Measurements from ENCODE around the gene EBF3.
"Not testable (repeated sequence)": the region's sequence is repeated elsewhere in the genome, so short reads cannot be mapped to it uniquely, and the experiment has no call there.

EBF3 gene

DNA sequence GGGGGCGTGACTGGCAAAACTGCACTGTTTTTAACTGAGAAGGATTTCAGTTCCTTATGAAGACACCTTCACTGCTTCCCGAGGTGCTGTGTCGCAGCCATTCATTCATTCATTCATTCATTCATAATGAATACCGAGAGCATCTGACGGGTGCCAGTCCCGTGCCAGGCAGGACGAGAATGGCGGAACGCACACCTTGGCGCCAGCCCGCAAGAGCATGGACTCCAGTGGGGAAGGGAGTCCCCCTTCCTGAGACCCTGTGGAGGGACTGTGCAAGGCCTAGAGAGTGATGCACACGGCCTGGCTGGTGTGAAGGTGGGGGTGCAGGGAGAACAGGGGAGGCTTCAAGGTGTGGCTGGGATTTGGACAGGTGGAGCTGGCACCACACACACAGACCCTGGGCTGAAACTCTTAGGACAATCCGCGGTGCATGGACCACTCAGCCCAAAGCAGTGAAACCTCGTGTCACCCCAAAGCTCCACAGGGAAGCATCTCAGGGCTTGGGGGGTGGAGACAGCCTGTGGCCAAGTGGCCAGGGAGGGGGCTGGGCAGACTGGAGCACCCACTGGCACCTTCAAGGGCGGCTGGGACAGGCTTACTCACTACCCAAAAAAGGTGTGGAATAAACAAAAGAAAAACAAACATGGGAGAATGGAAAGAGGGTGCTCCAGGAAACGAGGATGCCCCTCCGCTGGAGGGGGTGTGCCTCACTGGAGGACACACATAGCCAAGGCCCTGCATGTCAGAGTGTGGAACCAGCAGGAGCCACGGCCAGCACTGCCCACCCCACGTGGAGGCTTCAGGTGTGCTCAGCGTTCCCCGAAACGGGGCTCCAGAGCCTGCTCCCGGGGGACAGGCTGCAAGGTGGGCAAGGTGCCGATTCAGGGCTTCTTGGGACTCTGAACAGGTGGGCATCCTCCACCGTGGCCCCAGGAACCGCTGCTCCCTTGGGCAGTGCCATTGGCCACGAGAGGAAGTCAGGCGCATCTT is 37.7 kb downstream of the EBF3 start:
- DNase-seq: no peak

DNA sequence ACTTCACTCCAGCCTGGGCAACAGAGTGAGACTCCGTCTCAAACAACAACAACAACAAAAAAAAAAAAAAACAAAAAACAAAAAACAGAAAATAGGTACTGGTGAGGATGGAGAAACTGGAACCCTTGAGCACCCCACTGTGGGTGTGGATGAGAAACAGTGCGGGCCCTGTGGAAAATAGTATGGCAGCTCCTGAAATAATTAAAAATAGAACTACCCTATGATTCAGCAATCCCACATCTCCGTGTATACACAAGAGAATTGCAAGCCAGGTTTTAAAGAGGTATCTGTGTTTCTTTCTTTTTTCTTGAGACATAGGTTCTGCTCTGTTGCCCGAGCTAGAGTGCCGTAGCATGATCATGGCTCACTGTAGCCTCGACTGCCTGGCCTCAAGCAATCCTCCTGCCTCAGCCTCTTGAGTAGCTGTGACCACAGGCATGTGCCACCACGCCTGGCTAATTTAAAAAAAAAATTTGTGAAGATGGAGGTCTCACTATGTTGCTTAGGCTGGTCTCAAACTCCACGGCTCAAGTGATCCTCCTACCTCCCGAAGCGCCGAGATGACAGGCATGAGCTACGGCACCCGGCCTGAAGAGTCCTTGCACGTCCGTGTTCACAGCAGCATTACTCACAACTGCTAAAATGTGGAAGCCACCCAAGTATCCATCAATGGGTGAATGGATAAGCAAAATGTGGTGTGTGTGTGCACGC is 39.5 kb downstream of the EBF3 start:
- no peak for DNase-seq

DNA sequence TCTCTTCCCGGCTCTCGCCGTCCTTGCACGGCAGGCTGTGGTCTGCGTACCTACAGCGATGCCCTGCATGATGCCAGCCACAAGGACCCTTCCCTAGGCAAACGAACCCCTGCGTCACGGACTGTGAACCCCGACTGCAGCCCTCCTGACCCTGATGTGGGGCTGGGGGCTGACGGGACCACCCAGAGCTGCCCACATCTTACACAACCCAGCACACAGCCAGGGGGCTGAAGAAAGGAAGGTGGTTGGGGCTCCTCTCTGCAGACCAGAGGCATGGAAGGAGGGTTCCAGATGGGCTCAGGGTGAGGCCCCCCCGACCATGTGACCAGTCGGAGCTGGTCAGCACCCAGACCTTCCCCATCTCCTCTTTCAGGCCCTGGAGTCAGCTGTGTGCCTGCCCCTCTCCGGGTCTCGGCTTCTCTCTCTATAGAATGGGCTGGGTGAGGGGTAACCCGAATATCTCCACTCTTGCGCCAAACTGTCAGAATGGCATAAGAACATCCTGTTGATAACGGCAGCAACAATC is 41.4 kb downstream of the EBF3 start:
- no peak for DNase-seq

DNA sequence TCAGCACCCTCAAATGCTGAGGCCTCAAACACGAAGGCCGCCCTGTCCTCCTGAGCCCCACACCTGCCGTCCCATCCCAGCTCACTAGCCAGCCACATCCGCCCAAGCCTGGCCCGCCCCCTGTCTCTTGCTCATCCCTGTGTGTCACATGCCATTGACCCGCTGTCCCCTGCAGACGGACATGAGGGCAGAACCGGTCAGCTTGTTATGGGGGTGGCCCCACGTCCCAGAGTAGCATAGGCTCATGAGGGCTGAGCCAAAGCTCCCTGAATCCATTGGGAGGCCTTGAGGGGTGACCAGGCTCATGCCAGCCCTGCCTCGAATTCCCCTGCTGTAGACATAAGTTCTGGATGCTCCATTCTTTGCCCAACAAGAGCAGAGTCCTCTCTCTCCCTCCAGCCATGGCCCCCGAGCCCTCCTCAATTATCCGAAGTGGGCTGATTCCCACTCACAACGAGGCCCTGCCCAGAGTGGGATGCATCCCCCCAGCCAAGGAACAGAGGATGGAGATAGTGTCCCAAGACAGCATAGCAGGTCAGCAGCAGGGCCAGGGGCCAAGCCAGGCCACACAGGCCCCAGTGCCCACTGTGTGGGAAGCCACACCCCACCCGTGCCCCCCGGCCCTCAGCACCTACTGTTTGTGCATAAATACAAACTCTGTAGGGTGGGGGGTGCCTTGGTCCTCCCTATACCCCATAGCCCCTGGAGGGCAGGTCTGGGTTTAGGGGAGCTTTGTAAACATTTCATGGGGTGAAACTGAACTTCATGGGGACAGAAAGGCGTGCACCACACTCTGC is 42.1 kb downstream of the EBF3 start:
- DNase-seq: no peak

DNA sequence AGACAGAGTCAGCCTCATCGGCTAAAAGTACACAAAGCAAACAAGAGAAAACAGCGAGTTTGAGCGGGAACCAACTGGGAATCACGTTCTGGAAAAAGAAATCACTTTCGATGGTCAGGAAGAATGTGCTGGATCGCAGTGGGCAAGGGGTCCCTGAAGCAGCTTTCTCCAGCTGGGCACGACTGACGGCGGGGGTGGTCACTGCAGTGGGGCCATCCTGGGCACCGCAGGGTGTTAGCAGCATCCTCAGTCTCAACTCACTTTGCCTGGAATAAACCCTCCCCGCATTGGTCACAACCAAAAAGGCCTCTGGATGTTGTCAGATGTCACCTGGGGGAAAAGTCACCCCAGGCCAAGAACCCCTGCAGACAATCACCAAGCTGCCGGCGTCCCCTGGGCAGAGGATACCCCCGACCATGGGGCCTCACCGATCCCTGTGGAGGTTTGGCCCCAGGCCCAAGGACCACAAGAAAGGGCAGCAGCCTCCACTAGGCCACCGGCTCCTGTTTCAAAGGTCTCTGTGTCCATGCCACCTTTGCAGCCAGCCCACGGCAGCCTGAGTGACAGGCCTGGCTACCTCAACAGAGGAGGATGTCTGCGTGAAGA is 42.9 kb downstream of the EBF3 start:
- no peak for DNase-seq

DNA sequence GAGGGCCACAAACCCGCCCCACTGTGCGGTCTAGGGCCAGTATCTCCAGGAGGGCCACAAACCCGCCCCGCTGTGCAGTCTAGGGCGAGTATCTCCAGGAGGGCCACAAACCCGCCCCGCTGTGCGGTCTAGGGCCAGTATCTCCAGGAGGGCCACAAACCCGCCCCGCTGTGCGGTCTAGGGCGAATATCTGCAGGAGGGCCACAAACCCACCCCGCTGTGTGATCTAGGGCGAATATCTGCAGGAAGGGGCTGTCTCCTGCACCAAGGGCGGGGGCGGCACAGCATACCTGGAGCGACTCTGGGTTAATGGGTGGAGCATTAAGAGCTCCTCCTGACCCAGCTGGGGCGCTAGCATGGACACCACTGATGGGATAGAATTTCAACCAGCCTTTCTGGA is 43.9 kb downstream of the EBF3 start:
- DNase-seq: not testable (repeated sequence)

DNA sequence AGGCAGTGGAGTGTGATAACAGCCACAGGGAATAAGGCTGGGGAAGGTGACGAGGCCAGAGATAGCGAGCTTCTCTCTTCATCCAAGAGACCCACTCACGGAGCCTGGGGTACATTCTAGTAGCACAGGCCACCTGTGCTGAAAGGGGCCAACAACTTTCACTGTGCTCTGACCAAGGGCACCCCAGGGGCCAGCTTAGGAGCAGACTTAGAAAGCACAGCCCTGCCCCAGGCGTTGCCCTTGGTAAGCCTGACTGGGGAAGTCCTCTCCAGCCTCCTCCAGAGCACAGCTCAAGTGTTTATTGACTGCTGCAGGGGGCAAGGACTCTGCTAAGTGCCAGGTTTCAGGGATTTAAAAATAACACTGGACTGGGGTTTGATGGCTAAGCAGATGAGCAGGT is 44.7 kb downstream of the EBF3 start:
- DNase-seq: no peak

DNA sequence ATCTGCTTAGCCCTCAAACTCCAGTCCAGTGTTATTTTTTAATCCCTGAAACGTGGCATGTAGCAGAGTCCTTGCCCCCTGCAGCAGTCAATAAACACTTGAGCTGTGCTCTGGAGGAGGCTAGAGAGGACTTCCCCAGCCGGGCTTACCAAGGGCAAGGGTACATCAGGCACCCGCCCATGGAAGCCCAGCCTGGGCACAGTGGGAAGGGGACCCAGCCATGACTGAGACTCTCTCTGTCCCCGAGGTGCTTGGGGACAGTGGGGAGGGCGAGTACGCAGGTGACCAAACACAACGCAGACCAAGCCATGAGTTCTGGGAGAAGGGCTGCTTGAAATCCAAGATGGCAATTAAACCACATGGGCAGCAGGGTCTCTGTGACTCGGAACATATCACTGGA is 45.2 kb downstream of the EBF3 start:
- DNase-seq: no peak

DNA sequence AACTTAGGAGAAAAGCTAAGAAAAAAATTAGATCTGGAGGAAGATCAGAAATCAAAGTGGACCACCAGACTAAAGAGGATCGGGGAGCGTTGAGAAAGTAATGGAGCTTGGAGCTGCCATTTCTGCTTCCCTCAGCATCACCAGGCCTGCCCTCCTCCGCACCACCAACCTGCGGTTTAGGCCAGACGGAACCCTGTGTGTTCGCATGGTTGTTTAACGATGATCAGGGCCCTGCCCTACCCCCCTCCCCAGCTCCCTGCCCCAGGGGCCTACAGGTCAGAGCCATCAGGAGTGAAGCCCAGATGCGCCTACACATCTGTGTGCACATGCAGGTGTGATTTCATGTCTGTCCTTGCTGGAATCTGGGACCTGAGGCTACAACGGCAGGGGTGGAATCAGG is 45.7 kb downstream of the EBF3 start:
- no peak for DNase-seq

DNA sequence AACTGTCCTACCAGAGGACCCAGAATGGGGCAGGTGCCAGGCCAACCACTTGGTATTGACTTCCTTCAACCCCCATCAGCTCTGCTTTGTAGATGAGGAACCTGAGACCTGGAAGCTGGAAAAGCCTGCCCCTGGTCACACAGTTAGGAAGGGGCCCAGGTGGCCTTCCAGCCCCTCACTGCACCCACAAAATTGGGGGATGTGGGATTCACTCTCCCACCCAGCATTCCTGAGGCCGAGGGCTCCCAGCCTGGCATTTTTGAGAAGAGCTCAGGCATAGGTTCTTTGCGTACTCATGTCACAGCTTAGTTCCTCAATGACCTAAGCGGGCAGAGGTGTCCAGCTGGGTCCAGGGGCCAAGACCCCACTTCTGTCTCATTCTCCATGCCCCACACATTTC is 46.1 kb downstream of the EBF3 start:
- DNase-seq: no peak

DNA sequence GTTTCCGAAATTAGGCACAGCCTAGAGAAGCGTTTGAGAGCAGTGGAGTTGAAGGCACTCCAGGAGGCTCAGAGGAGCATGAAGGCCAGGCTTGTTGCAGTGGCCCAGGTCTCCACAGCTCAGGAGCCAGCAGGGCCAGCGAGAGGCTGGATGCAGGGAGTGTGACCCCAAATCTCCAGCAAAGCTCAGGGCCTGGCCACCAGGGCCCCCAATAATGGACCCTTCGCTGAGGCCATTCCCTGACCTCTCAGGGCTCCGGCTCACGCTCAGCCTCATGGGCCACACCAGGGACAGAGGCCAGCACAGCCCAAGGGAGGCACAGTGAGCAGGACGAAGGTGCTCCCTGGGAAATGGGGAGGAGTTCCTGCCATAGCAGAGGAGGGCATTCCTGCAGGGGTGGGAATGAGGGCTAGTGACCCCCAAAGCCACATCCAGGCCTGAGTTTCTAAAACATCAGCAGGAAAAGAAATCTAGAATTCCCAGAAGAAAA is 47.5 kb downstream of the EBF3 start:
- no peak for DNase-seq

DNA sequence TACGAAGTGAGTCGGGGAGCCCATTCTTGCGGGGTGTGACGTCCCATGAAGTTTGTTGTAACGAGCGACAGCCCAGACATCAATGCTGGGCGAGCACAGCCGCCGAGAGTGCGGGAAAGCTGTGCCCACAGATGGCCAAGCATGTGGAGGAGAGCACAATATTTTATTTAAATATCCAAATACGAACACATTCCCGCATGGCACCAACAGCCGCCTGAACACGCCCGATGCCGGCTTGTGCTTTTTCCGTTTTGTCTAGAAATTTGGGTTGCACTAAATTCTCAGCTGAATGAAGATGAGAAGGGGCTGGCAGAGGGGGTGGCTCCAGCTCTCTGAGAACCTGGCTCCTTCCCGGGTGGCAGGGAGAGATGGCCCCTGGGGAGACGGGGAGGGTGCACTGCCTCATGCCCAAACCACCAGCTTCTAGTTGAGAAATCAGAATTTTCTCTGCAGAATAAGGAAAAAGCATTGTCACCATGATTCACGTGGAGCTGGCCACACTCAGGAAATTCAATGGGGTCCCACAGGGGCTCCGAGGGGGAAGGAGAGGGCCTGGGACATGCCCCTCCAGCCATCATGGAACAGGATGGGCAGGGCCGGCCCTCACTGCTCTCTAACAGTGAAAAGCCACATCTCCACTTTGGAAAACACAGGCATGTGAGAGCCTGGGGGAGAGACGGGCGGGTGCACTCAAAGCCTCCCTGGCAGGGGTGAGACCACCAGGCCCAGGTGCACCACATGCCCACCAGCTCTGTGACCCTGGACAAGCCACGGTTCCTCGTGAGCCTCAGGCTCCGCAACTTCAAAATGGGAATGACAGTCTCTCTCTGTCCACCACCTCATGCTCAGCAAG is 48.3 kb downstream of the EBF3 start:
- no peak for DNase-seq

DNA sequence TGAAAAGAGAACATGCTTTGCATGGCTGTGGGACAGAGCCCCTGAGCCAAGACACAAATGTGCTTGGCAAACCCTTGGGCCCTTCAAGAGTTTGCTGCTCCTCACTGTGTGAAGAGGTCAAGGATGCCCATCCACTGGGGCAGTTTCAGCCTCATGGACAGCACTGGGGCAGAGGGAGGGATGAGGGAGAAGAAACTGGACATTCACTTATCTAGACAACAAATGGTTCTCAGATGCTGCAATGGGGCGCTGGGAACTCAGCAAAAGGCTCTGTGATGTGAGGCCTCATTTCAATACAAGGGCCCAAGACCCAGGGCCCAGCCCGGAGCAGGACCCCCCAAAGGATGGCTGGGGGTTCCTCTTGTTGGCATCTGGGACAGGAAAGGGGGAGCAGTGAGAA is 49.1 kb downstream of the EBF3 start:
- no peak for DNase-seq

DNA sequence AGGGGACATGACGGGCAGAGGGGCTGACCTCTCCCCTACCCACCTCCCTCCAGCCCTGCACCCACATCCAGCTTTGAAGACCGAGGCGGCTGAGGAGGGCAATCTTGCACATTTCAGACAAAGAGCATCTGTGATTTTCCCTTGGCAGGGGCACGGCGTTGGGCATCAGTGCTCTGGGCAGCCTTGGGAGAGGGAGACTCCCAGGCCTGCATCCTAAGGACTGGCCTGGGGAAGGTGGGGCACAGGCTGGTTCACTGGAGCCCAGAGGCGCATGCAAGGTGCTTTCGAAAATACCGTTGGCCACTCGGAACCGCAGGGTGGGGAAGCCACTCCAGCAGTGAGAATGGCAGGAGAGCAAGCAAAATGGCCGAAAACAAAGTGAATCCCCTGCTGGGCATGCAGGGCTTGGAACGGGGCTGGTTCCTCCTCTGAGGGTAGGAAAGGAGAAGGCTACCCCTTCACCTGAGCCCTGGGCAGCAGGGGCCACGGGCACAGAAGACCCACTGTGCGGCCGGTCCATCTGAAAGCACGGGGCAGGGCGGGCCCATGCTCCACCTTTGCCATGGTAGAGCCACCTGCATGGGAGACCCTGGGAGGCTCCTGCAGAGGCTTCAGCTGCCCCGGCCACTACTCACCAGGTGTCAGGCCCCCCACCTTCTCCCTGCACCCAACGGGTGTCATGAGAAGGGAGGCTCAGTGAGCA is 49.8 kb downstream of the EBF3 start:
- DNase-seq: no peak

DNA sequence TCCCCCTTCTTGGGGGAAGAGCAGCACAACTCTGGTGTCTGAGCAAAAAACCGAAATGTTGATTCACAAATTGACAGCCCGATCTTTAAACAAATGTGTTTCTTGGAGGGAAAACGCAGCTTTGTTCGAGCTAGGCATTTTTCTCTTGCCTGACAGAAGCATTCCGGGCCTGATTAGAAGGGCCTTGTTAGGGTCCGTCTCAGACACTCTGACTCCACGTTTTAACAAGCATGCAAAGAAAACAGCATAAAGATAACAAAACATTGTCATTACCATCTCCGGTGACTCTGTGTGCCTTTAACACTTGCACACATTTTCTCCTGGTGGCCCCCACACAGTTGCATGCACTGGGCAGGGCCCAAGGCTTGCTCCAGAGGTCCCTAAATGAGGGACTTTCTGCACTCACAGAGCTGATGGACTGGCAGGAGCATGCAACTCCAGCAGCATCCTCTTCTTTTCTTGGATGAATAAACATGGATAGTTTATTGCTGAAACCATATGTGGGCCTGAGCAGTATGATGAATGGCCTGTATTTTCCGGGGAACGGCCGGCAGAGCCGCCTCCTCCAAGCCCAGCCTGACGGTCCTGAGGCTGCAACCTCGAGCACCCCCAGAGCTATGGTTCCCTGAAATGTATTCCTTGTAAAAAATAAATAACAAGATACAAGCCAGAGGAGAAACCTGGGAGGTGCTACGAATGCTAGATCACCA is 50.9 kb downstream of the EBF3 start:
- DNase-seq: no peak

DNA sequence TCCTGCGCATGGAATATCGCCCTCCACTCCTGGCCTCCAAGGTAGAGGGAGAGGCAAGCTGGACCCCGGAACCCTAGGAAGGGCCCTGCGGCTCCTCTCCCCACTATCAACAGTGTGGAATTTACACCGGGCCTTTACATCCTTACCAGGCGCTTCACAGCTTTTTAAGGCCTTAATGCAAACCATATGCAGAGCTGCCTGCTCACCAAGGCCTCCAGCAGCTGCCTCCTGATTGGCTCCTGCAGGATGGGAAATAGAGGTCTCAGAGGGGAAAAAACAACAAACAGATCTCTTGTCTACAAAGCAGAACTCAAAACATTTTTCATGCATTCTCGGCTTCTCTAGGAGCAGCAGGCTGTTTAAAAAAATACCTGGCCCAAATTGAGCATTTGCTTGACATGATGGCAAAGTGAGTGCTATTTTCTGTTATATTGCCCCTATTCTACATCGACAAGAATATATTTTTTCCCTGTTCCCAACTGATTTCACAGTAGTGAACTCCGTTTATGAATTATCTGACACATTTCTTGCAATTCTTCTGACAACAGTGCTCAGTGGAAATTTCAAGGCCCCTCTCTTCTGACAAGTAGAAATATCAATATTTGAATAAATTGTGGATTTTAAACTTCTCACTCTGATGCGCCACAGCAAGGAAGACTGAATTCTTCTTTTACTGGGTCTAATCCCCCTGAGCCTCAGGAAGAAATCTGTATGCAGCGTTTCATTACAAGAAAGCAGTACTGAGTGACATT is 51.7 kb downstream of the EBF3 start:
- no peak for DNase-seq

DNA sequence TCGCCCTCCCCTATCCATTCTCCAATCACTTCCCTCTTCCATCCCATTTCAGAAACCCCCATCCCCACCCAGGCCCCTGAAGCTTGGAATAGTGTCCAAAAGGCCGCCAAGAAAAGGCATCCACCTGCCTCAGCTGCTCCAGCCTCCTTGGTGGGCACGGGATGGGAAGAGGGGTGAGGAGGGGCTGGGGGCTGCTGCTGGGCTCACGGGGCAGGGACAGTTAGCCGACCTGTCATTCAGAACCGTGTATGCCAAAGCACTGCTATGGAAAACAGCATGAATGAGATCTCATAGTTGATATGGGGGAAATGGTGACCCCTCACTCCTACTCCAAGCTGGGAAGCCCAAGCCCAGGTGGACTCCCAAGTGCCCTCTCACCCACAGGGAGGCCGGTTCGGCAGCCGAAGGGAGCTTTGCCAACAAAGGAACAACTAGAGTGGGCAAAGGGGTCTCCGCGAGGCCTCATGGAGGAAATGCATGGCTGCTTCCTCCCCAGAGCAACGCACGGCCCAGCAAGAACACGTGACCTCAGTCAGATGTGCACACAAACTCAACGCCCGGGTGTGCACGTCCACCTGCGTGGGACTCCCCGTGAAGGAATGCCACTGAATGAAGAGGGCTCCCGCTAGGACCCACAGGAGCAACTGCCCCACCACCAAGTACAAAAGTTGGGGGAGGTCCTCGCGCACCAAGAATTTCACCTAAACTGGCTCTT is 52.5 kb downstream of the EBF3 start:
- DNase-seq: no peak

DNA sequence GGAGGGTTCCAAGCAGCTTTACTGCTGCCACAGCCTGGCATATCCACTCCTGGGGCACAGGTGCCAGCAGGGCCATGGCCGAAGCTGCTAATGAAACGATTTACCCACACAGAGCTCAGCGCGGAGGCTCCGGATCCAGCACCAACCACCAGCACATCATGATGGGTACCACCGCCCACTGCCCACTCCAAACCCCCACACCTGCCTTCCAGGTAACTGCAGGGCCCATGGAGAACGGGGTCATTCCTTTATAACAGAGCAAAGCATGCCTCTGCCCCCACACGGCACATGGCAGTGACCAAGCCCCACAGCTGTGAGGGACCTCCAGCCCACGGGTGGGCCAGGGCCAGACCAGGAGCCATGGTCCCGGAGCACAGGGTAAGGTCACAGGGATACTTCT is 53.2 kb downstream of the EBF3 start:
- no peak for DNase-seq
